T-helper 22 cell (primary cell): ENCODE results near the gene CEP128.

Experiments
- DNase-seq: peaks from one replicate; pipeline ENCODE4 v3.0.0-alpha.2; 2020; ENCODE audit warnings: low read depth

Gene CEP128

DNA sequence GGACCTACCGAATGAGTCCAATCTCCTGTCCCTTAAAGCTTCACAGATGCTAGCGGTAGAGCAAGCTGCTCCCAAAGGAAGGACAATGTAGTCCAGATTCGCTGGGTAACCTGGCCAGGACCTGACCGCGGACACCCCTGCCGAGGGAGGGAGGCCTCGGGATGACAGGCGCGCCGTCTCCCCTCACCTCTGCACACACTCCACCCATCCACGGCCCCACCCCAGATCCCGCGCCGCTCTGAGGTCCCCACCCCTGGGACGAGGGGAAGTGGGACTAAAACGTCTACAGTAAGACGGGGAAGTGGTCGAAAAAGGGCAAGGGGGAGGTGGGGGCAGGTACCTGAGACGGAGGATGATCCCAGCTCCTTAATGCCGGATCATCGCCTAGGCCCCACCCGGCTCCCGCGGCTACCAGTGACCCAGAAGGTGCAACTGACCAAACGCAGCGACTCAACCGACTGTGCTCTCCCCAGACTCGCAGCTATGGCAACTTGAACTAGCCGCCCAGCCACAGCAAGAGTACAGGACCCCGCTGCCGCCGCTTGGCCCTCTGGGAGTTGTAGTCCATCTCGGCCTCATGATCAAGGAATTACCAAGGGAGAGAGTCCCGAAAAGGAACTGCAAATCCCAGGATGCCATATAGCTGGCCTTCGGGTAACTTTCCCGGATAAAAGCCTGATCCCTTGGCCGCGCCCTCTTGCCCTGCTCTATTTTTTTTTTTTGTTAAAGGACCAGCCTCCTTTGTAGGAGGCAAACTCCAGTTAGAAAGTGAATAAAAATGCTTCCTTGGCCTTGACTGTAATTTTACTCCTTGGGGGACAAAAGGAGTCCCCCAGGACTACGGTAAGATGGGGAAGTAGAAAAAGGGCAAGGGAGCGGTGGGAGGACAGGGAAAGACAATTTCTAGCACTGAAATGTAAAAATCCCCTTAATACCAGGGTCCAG is at the start of gene CEP128:
Gene CEP128, minus strand, starts transcription at position 498 of the 945 bp plus-strand sequence.
- DNase-seq, result peak; percentile 74

DNA sequence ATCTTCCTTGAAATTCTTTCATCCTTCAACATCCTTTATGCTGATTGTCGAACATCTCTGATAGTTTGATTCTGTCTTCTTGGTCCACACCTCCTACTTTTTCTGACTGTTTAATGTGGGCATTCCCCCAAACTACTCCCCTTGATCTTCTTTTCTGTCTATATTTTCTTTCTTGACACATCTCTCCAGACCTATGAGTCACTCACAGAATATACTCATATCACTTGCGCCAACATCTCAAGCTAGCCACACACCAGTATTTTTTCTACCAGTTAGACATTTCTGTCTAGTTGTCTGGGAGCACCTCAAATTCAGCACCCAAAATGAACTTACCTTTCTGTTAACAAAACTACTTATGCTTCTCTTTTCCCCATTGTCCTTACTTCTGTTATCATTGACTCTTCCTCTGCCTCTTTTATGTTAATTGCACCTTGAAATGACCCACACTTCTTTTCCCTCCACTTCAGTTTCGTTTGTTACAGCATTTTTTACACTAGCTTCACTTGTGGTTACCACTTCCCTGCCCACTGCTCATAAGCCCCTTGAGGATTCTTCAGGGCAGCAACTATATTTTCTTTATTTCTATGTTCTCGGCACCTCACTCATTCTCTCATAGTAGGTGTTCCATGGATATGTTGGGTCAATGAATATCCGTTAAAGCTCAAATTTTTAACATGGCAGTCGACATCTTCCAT is 47.3 kb upstream of the CEP128 start:
- no peak for DNase-seq

DNA sequence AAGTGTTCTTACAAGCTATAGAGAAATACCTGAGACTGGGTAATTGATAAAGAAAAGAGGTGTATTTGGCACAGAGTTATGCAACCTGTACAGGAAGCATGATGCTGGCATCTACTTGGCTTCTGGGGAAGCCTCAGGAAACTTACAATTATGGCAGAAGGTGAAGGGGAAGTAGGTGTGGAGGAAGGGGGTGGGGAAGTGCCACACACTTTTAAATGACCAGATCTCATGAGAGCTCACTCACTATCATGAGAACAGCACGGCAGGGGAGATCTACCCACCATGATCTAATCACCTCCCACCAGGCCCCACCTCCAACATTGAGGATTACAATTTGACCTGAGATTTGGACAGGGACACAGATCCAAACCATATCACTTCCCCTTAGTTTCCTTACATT is 46.7 kb upstream of the CEP128 start:
- DNase-seq, result no peak

DNA sequence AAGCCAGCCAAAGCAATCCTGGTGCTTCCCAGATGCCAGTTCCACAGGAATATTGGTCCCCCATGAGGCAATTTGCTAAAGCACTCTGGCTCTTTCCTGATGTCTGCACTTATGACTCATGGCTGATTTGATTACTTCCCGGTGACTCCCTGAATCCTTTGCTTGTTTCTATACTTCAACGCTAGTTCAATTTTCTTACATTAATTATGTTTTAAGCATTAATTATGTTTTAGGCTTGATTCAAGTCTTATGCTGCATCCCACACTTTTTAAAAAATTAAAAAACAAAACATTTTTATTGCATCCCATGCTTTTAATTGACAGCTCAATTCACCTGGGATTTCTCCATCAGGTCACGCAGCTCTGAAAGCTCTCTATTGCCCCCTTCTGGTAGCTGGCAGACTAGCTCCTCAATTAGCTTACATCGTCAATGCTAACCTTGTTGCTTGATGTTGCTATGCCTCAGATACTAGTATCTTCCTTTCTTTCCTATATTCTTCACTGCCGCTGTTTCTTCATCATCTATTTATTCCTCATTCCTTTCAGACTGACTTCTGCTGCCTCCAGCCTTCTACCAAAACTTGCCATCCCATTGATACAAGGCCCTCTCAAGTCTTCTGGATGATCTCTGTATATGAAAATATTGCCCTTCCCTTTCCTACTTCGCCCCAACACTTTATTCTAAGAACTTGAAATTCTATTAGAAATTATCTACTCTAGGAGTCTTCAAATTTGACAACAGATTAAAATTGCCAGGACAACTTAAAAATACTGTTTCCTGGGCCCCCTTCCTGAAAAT is 45.9 kb upstream of the CEP128 start:
- DNase-seq, result peak; percentile 32

DNA sequence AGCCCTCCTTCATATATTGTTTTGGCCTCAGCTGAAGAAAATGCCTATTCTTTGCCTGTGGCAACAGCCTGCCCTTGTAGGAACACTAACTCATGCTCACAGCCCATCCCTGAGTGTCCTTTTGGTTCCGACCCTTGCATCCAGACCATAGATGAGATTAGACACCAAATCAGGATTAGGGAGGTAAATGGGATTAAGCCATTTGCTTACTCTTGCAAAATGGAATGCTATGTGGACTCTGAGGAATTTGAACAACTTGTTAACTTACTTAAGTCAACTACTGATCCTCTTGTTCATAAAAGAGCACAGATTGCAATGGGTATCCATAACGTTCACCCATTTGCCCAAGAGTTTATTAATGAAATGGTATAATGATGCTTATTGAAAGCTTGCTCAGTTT is 41.2 kb upstream of the CEP128 start:
- no peak for DNase-seq

DNA sequence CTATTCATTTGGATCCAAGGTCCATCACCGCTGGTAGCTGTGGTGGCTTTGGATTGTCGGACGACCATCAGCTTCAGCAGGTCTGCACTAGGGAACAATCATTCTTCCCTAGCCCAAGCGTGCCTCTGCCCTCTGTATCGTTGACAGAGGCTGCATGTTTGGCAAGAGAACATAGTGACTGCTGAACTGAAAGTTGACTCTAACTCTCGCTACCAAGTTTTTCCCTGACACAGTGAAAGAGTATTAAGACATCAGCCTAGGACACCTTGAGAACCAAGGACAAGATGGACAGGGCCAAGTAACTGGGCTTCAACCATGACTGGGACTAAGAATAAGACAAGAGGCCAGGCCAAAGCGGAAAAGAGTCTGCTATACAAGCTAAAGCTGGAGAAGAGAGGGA is 40.1 kb upstream of the CEP128 start:
- no peak for DNase-seq

DNA sequence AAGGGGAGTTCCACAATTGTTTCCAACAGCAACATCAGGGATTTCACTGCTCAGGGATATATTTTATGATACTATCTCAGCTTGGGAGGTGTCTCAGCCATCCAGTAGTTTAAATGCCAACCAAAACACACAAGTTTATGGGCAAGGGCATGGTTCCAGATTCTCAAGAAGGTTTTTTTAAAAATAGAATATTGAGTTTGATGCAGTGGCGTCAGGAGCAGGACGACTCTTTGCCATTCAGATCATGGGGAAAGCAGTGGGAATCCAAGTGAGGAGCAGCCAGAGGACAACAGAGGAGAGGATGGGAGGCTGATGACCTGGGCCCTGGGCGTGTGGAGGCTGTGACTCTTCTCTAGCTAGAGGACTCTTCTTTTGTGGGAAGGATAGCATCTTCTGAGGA is 39.6 kb upstream of the CEP128 start:
- no peak for DNase-seq

DNA sequence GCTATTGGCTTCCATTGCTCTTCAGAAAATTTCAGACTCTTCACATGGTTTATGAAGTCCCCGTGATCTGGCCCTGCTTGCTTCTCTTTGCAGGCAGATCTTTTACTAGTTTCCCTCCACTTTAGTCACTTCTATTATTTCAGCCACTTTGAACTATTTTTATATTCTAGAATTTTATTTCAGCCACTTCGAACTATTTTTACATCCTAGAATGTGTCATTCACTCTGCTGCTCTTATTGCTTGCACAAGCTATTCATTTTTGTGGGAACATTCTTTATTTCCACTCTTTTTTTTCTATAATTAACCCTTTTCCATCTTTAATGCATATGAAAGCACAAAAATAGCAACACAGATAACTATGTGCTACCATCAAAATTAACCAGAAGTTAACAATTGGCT is 38.4 kb upstream of the CEP128 start:
- no peak for DNase-seq

DNA sequence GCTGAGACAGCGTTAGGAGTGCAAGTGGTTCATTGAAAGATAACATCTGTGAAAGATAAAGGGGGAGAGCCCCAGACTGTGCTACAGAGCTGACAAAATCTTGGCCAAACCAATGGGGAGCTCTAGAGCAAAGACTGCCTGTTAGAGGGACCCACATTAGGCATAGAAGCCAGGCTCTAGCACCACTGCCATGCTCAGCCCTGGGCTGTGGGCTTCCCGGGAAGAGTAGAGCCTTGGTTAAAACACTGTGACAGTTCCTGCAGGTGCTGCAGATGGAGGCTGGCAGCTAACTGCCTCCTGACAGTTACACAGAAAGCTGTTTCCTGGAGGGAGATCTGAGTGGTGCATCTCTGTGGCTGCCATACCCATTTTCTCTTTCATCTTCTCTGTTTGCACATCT is 36.9 kb upstream of the CEP128 start:
- no peak for DNase-seq

DNA sequence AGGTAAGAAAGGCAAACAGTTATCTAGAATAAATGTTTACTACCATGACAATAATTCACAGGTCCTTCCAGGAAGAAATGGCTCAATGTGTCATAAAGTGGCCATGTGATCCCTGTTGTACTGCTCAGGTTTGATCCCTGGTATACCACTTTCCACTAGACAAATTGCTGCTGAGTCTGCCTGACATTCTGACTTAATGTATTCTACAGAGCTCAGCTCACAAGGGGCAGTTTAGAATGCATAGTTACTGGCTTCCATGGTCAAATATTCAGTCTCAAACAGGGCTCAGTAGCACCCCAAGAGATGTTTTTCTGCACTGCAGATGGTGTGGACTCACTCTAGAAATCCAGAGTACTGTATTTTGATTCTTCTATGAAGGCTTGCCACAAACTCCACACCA is 35.7 kb upstream of the CEP128 start:
- no peak for DNase-seq

DNA sequence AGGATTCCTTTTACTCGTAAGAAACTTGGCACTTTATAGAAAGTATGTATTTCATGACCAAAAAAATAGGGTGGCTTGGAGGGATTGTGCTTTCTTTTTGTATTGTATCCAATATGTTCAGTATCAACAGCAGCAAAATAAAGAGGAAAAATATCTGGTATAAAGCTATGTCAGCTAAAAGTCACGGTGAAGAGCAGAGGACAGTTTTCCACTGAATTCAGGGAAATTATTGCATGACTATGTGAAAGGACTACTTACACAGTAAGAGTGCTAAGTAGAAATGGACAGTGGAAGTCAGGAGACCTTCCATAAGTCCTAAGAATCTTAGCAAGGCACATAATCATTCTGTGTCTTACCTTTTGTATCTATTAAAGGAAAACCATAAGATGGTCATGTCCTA is 33.1 kb upstream of the CEP128 start:
- DNase-seq, result no peak

DNA sequence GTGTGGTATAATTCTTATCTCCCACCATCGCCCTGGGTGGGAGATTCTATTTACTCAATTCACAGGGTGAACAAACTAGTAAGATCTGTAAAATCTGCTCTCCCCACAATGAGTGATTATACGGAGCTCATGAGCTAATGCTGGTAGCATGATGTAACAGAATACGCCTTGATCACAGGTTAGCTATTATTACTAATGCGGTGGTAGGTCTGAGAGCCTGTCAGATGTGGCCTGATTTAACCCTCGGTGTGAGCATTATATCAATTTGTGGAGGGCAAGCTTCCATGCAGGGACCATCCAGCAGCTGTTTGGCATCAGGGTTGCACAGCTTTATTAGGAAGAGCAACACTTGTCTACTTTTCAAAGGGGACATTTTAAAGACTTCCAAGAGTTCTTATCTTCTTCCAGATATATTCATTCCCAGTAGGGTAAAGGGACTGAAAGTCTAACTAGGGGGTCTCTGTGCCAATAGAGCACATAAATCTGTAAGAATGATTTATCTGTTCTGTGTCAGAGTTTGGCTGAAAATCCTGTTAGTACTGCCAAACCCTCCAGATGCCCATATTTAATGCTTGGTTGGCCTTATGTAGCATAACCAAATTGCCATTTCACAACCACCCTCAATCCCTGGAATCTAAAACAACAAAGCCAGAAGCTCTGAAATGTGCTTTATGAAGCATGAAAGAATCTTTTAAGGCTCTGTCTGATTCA is 32.5 kb upstream of the CEP128 start:
- DNase-seq, result no peak

DNA sequence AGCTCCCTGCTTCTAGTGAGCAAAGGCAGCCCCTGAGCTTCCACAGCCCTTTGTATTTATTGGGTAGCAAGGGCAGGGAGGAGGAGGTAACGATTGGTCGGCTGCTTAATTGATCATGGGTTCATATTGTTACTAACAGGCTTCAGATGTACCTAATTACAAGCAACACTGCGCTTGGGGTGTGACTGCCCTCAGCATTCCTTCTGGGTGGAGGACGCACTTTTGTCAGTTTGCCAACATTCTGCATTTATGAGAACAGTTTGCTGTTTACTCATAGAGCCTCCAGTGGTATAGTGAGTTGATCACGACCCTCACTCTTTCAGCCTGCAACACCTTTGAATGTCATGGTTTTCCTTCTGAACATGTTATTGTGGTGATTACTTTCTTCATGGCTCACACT is 23.5 kb upstream of the CEP128 start:
- no peak for DNase-seq

DNA sequence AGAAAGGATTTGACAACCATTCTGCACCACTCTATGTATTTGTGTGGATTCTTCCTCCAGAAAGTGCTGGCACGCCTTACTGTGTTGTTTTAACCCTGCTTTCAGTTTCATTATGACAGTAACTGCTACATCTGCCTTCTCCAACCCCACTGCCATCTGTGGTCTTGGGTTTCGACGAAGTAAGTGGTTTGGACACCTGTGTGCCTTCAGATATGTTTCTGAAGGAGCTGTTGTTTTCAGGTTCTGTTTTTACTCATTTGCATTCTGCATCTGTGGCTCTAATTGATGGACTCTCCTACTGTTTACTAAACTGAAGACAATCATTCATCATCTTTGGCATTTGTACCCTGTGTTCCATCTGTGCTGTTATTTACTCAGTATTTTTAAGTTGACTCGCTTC is 18.0 kb upstream of the CEP128 start:
- peak; percentile 36 for DNase-seq

DNA sequence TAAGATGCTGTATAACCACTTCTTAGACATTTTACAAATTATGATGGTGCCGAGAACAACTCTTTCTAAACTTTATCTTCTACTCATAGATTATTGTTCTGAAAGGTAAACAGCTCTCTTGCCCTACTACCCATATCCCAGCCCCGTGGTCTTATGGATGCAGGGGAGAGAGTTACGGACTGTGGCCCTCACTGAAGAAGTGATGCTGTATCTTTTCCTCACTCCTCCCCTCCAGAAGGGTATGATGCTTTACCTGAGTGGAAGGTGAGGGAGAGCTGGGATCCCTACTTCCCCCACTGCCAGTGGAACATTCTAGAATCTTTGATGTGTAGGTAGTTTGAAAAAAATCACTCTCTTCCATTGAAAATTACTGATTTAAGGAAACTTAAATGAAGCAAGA is 17.4 kb upstream of the CEP128 start:
- DNase-seq, result no peak

DNA sequence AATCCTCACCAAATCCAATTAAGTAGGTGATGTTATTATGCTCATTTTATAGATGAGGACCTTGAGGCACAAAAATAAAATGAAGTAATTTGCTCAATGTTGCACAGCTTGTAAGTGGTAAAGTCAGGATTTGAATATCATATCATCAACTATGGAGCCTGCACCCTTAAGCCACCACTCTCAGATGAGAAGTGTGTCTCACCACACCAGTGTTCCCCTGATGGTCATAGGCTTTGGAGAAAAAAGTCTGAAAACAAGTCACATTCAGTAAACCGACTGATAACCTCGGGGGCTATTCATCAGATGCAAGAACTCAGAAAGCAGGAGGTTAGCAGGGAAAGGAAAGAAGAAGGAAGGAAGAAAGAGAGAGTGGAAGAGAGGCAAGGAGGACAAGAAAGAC is 16.7 kb upstream of the CEP128 start:
- no peak for DNase-seq

DNA sequence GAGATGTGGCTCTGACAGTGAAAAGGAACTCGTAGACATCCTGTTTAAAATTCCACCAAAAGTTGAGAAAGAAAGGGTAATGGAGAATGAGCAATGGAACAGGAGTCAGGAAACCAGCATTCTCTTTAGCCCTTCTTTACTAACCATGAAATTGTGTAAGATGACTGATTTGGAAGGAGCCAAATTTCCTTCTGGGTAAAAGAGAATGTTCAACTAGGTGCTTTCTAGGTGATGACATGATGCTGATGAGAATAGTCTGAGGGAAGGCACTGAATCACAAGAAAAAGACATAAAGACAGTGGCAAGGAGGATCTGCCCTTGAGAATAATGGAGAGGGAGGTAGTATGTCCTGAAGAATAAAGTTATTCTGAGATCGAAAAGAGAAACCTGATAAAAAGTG is 16.1 kb upstream of the CEP128 start:
- no peak for DNase-seq

DNA sequence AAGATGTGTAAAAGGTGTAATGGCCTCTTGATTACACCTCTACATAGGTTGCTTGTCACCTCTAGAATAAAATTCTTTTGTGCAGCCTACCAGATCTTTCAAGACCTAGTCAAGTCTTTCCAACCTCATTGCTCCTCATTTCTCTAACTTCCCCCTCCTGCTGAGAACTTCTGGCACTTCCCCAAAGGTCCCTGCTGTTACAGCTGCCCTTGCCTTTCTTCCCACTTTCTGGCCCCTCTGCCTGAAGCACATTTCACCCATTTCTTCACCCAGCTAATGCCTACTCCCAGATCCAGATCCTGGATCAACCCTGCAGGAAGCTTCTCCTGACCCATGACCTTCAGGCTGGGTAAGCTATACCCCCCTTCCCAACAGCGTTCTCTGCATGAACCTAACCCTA is 15.4 kb upstream of the CEP128 start:
- no peak for DNase-seq

DNA sequence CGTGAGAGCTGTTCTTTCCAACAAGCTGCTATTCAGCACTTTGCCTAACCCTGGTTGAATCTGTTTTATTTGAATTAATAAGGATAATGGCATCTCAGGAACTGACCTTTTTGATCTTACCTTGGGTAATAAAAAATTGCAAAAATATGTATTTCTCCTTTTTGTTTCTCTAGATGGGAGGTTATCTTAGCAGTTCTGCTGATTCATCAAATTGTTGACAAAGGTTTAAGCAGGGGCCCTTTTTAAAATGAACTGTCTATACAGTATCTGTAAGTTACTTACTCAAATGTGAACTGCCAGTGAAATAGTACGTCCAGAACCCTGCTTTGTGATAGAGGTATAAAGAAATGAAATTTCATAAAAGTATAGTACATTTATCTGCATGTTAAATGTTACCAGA is 14.6 kb upstream of the CEP128 start:
- DNase-seq, result no peak

DNA sequence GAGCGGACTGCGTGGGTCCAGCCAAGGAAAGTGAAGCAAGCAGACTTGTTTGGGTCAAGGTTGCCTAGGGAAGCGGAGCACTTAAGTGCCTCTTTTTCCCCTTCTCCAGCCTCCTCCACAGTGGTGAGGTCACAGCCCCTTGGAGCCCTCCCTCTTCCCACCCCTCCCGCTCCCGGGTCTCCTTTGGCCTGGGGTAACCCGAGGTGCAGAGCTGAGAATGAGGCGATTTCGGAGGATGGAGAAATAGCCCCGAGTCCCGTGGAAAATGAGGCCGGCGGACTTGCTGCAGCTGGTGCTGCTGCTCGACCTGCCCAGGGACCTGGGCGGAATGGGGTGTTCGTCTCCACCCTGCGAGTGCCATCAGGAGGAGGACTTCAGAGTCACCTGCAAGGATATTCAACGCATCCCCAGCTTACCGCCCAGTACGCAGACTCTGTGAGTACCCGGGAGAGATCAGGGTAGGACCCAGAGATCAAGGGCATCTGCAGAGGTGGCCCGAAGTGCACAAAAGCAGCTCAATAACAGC is 13.9 kb upstream of the CEP128 start, which contains the start of gene TSHR:
Gene TSHR, plus strand, starts transcription at position 206 of the 526 bp plus-strand sequence. Its CDS starts 60 bp downstream, at position 266.
- DNase-seq, result no peak

DNA sequence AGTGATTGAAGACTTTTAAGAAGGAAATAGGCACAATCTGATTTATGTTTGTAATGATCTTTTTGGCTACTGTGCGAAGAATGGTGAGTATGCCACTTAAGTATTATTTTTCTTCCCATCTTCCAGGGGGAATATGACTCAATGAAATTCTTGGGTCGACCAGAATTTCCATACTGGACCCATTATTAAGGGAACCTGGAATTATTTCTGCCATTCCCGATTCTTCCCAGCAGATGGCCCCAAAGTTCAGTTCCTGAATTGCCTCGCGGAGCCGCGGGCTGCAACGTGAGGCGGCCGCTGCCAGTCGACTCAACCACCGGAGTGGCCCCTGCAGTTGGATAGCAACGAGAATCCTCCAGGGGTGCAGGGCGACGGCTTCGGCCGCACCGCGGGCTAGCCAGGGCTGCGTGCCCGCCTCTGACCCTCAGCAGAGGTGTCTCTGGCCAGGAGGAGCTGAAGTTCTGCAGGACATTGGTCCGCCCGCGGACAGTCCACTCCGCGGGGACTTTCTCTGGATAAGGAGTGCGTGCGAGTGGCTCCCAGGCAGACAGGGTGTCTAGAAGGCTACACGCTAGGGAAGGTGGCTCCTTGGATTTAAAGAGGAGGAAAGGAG is 13.3 kb upstream of the CEP128 start:
- DNase-seq, result peak; percentile 42
